HUES6 (cell line): ENCODE results near the gene IL1F10.

Source experiments
- H3K27ac ChIP-seq: 2 replicates; pipeline ENCODE4 v1.7.0; 2013; ENCODE audit warnings: low read depth, mild to moderate bottlenecking, low read length, inconsistent platforms
- H3K27me3 ChIP-seq: 2 replicates; pipeline ENCODE4 v1.6.1; 2013; ENCODE audit warnings: low read length; ENCODE audit not compliant: control insufficient read depth, insufficient read depth
- H3K36me3 ChIP-seq: 2 replicates; pipeline ENCODE4 v1.6.1; 2013; ENCODE audit warnings: low read length; ENCODE audit not compliant: control insufficient read depth, insufficient read depth
- H3K4me1 ChIP-seq: 2 replicates; pipeline ENCODE4 v1.6.1; 2013; ENCODE audit warnings: low read length; ENCODE audit not compliant: control insufficient read depth, insufficient read depth
- H3K4me3 ChIP-seq: 2 replicates; pipeline ENCODE4 v1.5.1; 2013; ENCODE audit warnings: low read depth, low read length
- H3K9ac ChIP-seq: one replicate; pipeline ENCODE4 v1.6.1; 2013; ENCODE audit warnings: mild to moderate bottlenecking, low read length
- H3K9me3 ChIP-seq: 2 replicates; pipeline ENCODE4 v1.6.1; 2013; ENCODE audit warnings: low read depth, low read length; ENCODE audit not compliant: control insufficient read depth, insufficient read depth

Gene IL1F10

DNA sequence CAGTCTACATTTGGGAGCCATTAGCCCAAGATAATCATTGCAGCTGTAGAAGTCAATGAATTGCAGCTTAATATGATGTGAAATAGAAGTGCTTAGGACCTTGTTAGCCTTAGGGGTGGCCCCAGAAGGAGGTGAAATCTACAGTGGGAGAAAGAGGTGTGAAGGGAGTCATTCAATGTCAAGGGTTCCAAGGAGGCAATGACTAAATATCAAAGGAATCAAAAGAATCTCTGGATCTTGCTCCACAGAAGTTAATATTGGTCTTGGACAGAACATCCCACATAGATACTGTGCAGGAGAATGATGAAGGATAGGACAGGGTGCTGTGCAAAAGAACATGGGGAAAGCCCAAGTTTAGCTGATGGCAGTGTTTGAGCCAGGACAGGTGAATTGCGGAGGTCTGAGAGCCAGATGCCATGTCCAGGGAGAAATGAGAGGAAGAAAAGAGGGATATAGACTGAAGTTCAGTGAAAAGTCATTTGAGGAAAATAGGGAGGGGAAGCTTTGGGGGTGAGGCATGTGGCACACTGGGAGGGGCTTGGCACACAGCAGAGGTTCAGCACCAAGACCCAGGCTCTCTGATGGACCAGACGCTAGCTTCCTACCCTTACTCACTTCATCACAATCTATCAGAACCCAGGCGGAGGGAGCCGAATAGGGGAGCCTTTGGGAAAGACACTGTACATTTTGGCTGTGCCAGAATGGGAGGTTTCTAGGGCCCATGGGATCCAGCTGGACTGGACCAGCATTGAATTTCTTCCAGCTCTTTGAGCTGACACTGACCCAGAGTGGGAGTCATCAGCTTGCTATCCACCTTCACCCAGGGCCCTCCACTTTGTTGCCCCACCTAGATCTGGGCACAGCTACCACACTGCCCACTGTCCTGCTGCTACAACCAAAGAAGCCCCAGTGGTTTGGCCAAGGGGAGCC lies 2.2 kb downstream of the IL1F10 start:
- H3K9ac ChIP-seq, result no peak overlapping the region
- H3K9me3 ChIP-seq, result no peaks in the 10 kb centered on the region
- H3K4me1 ChIP-seq, result peaks cover 4% of the 10 kb centered on the region; the same call in 1 of the 2 replicates
- H3K27ac ChIP-seq, result no peak overlapping the region
- no peak overlapping the region for H3K4me3 ChIP-seq
- H3K27me3 ChIP-seq, result no peaks in the 10 kb centered on the region
- no peaks in the 10 kb centered on the region for H3K36me3 ChIP-seq

DNA sequence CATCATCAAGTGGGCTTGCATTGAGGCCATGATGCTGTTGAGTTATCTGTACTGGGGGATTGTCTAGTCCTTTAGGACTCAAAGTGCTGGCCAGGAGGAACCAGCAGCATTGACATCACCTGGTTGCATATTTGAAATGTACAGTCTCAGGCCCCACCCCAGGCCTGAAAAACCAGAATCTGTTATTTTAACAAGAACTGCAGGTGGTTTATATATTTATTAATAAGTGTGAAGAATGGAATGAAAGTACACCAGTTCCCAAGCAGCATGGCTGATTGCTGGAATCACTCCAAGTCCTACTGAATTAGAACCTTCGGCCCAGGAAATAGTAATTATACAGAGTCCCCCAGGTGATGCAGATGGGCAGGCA lies 2.8 kb downstream of the IL1F10 start:
- Histone ChIP-seq H3K4me1 (peaks cover 4% of the 10 kb centered on the region; the same call in 1 of the 2 replicates), H3K9me3 (no peaks in the 10 kb centered on the region), H3K27ac (no peak overlapping the region)

DNA sequence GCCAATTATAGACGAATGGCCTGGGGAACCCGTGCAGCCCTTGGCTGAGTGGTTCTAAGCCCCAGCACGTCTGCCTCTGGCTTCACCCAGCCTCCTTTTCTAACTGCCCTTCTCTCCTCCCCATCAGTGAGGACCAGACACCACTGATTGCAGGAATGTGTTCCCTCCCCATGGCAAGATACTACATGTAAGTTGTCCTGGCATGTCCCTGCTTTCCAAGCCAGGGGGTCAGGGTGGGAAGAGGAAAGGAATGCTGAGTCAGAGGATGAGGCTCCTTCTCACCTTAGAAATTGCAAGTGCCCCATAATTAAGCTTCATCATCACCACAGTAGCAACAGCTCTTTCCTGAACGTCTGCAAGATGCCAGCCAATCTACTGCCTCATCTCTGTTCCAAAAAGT lies 4.8 kb downstream of the IL1F10 start:
- Histone ChIP-seq H3K4me1 (peaks cover 4% of the 10 kb centered on the region; the same call in 1 of the 2 replicates), H3K27me3 (no peaks in the 10 kb centered on the region), H3K36me3 (no peaks in the 10 kb centered on the region), H3K4me3 (no peak overlapping the region), H3K9ac (no peak overlapping the region), H3K9me3 (no peaks in the 10 kb centered on the region), H3K27ac (no peak overlapping the region)

More for the DNA sequence above, 2.8 kb downstream of the IL1F10 start:
- Histone ChIP-seq H3K9ac (no peak overlapping the region), H3K4me3 (no peak overlapping the region), H3K36me3 (no peaks in the 10 kb centered on the region), H3K27me3 (no peaks in the 10 kb centered on the region)

DNA sequence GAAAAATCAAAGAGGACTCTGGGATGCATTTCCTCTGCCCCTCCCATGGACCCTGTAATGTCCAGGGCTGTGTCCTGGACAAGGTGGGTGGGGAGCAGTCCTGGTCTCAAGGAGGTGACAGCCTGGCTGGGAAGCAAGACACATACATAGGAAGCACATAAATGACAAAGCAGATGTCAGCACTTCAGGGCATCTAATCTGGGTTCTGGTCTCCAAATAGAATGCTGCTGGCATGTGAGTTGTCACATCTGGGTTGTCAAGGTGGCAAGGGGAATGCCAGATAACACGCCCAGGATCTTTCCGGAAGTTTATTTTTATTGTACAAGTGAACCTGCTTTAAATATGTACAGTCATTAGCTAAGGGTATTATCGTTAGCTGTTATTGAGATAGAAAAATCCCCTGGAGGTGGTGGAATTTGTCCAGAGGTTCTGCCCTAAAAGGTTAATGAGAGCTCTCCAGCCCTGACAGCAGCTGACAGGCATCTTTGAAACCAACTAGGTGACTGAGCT lies 5.6 kb downstream of the IL1F10 start:
- H3K4me3 ChIP-seq, result no peak overlapping the region
- no peaks in the 10 kb centered on the region for H3K36me3 ChIP-seq
- H3K4me1 ChIP-seq, result peaks cover 8% of the 10 kb centered on the region
- H3K27ac ChIP-seq, result no peak overlapping the region
- no peaks in the 10 kb centered on the region for H3K9me3 ChIP-seq
- H3K27me3 ChIP-seq, result no peaks in the 10 kb centered on the region
- H3K9ac ChIP-seq, result no peak overlapping the region

DNA sequence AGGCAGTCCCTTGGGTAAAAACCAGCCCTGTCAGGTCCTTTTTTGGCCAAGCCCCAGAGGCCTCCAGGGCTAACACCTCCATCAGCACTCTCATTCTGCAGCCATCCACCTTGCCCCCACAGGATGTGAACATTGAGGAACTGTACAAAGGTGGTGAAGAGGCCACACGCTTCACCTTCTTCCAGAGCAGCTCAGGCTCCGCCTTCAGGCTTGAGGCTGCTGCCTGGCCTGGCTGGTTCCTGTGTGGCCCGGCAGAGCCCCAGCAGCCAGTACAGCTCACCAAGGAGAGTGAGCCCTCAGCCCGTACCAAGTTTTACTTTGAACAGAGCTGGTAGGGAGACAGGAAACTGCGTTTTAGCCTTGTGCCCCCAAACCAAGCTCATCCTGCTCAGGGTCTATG lies 7.3 kb downstream of the IL1F10 start:
- Histone ChIP-seq H3K9me3 (no peaks in the 10 kb centered on the region), H3K27ac (no peak overlapping the region), H3K9ac (no peak overlapping the region), H3K4me3 (no peak overlapping the region), H3K4me1 (peaks cover 16% of the 10 kb centered on the region), H3K27me3 (no peaks in the 10 kb centered on the region), H3K36me3 (no peaks in the 10 kb centered on the region)

DNA sequence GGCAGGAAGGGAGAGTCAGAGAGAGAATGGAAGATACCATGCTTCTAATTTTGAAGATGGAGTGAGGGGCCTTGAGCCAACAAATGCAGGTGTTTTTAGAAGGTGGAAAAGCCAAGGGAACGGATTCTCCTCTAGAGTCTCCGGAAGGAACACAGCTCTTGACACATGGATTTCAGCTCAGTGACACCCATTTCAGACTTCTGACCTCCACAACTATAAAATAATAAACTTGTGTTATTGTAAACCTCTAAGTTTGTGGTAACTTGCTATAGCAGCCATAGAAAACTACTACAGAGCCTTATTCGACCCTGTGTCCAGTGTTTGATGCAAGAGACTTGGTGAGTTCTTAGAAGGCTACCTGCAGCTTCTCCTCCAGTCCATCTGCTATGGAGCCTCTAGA lies 7.8 kb downstream of the IL1F10 start:
- Histone ChIP-seq H3K9me3 (no peaks in the 10 kb centered on the region), H3K36me3 (no peaks in the 10 kb centered on the region), H3K27me3 (no peaks in the 10 kb centered on the region), H3K4me3 (no peak overlapping the region), H3K27ac (no peak overlapping the region), H3K4me1 (peaks cover 16% of the 10 kb centered on the region), H3K9ac (no peak overlapping the region)

DNA sequence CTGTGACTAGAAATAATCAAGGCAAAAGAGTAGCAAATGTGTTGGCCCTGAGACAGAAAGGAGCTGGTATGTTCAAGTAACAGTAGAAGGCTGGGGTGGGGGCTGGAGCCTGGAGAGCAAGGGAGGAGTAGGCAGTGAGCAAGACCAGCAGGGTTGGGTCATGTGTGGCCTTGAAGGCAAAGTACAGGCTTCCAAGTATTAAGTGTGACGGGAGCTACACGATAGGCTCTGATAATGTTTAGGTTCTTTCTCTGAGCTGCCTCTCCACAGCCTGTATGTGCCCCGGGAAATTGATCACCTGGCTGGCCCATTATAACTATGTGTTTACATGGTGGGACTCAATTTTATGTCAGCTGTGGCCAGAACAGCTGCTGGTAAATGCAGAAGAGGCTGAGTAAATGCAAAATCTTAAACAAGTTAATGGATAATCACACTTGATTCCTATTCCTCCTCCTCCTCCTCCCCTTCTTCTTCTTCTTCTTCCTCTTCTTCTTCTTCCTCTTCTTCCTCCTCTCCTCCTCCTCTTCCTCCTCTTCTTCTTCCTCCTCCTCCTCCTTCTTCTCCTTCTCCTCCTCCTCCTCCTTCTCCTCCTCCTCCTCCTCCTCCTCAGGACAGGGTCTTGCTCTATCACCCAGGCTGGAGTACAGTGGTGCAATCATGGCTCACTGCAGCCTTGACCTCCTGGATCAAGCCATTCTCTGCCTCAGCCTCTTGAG lies 9.3 kb downstream of the IL1F10 start:
- Histone ChIP-seq H3K4me1 (peaks cover 16% of the 10 kb centered on the region), H3K27me3 (no peaks in the 10 kb centered on the region), H3K9ac (no peak overlapping the region)

DNA sequence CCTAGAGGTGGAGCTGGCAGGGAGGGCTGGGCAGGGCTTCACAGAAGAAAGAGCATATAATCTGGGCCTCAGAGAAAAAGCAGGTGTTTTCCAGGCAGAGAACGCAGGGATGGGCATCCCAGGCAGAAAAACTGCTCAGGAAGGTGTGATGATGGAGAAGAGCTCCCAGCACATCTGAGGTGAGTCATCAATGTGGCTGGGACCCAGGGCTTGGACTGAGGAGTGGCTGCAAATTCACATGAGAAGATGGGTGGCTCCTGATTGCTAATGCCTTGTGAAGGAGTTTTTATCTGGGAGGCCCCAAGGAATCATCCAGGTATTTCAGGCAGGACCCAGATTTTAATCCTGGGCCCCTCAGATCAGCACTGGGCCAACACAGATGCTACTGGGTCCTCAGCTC lies 10.2 kb downstream of the IL1F10 start:
- Histone ChIP-seq H3K27ac (no peak overlapping the region), H3K4me3 (no peak overlapping the region), H3K27me3 (no peaks in the 10 kb centered on the region; the same call in 1 of the 2 replicates), H3K9ac (no peak overlapping the region), H3K9me3 (no peaks in the 10 kb centered on the region), H3K4me1 (peaks cover 12% of the 10 kb centered on the region), H3K36me3 (no peaks in the 10 kb centered on the region)

More for the DNA sequence above, 9.3 kb downstream of the IL1F10 start:
- Histone ChIP-seq H3K9me3 (no peaks in the 10 kb centered on the region), H3K36me3 (no peaks in the 10 kb centered on the region), H3K4me3 (no peak overlapping the region), H3K27ac (no peak overlapping the region)

DNA sequence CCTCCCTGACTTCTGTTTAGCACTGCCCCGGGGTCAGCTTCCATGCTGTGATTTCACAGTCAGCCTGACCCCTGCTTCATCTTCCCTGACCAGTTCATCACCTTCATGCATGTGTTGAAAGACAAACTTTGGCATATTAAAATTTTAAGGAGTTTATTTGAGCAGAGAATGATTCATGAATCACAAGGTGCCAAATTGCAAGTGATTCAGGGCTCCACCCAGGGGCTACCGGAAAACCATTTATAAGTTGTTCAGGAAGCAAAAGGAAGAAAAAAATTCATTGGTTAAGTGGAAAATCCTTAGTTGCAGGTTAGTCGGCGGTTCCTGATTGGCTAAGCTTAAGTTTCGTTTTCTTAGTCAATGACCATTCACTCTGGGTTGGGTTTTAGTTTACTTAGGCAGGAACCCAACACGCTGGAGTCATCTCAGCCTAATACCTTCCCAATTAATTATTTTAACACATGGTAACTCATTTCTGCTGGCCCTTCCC lies 10.6 kb downstream of the IL1F10 start:
- H3K9me3 ChIP-seq, result no peaks in the 10 kb centered on the region
- no peak overlapping the region for H3K9ac ChIP-seq
- peaks cover 12% of the 10 kb centered on the region for H3K4me1 ChIP-seq

DNA sequence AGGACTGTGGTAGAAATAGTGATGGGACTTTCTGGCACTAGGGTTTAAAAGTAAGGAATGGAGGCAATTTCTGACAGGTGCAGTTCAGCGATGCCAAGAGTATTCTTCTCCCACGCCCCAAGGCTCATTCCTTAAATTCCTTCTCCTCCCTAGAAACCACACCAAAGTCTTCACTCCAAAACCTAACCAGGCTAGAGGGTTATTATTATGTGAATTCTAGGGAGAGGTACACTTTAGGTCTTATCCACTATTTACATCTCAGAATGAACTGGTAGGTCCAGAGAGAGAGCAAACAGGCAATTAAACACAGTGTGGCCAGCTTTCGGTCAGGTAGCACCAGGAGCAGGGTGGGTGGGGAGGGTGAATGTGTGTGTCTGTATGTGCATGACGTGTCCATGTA lies 11.4 kb downstream of the IL1F10 start:
- H3K4me1 ChIP-seq, result peaks cover 12% of the 10 kb centered on the region
- H3K9ac ChIP-seq, result no peak overlapping the region
- H3K27me3 ChIP-seq, result no peaks in the 10 kb centered on the region; the same call in 1 of the 2 replicates
- H3K36me3 ChIP-seq, result no peaks in the 10 kb centered on the region
- H3K4me3 ChIP-seq, result no peak overlapping the region
- no peak overlapping the region for H3K27ac ChIP-seq
- no peaks in the 10 kb centered on the region for H3K9me3 ChIP-seq

More for the DNA sequence above, 10.6 kb downstream of the IL1F10 start:
- Histone ChIP-seq H3K27ac (no peak overlapping the region), H3K27me3 (no peaks in the 10 kb centered on the region; the same call in 1 of the 2 replicates), H3K4me3 (no peak overlapping the region), H3K36me3 (no peaks in the 10 kb centered on the region)

DNA sequence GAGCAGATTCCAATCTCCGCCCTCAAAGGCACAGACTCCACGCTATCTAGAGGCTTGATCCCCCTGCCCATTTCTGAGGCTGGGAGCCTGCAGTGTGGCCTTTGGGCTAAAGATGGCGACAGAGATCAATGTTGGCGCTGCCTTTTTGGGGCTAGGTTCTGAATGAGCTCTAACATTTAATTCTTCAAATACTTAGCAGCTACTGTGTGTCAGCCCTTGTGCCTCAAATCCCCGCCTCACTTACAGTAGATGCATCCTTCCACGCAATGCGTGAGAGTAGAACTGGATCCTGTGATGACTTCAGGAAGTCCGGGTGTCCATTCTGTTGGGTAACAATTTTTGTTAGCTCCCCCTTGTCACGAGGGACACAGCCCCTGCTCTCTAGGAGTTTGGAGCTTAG lies 12.4 kb downstream of the IL1F10 start:
- Histone ChIP-seq H3K9me3 (no peaks in the 10 kb centered on the region), H3K36me3 (no peaks in the 10 kb centered on the region), H3K4me3 (no peak overlapping the region), H3K4me1 (peaks cover 12% of the 10 kb centered on the region), H3K9ac (no peak overlapping the region), H3K27me3 (no peaks in the 10 kb centered on the region; the same call in 1 of the 2 replicates), H3K27ac (no peak overlapping the region)
